ENCODE measurements around the gene CCL21.

DNA sequence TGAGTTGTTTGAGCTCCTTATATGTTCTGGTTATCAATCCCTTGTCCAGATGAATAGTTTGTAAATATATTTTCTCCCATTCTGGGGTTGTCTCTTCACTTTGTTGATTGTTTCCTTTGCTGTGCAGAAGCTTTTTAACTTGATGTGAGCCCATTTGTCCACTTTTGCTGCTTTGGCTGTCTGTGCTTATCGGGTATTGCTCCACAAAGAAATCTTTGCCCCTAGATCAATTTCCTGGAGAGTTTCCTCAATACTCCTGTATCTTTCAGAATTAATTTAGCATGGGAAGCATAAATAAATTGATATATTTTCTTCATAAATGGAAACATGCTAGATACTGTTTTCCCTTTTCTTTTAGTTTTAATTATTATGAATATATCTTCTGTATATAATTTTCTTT is 22.5 kb upstream of the CCL21 start:
- TF ChIP-seq E2F1 (CRISPR knock-in tag; IDR thresholded peaks at IDR 0.05) (no peak), SP1 (CRISPR knock-in tag; conservative IDR thresholded peaks at IDR 0.05) (no peak), FOXK1 (CRISPR knock-in tag; IDR thresholded peaks at IDR 0.05) (no peak), ERG (CRISPR knock-in tag; IDR thresholded peaks at IDR 0.05) (no peak), RORB (CRISPR knock-in tag; IDR thresholded peaks at IDR 0.05) (no peak), USF2 (CRISPR knock-in tag; IDR thresholded peaks at IDR 0.05) (no peak), ETV6 (CRISPR knock-in tag; IDR thresholded peaks at IDR 0.05) (no peak), STAT6 (CRISPR knock-in tag; conservative IDR thresholded peaks at IDR 0.05; ENCODE audit: low read depth) (no peak), JUN (CRISPR knock-in tag; IDR thresholded peaks at IDR 0.05) (no peak)
- TF ChIP-seq, protein P1, sequence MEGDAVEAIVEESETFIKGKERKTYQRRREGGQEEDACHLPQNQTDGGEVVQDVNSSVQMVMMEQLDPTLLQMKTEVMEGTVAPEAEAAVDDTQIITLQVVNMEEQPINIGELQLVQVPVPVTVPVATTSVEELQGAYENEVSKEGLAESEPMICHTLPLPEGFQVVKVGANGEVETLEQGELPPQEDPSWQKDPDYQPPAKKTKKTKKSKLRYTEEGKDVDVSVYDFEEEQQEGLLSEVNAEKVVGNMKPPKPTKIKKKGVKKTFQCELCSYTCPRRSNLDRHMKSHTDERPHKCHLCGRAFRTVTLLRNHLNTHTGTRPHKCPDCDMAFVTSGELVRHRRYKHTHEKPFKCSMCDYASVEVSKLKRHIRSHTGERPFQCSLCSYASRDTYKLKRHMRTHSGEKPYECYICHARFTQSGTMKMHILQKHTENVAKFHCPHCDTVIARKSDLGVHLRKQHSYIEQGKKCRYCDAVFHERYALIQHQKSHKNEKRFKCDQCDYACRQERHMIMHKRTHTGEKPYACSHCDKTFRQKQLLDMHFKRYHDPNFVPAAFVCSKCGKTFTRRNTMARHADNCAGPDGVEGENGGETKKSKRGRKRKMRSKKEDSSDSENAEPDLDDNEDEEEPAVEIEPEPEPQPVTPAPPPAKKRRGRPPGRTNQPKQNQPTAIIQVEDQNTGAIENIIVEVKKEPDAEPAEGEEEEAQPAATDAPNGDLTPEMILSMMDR (IDR thresholded peaks at IDR 0.05) = no peak
- TF ChIP-seq, protein P2, sequence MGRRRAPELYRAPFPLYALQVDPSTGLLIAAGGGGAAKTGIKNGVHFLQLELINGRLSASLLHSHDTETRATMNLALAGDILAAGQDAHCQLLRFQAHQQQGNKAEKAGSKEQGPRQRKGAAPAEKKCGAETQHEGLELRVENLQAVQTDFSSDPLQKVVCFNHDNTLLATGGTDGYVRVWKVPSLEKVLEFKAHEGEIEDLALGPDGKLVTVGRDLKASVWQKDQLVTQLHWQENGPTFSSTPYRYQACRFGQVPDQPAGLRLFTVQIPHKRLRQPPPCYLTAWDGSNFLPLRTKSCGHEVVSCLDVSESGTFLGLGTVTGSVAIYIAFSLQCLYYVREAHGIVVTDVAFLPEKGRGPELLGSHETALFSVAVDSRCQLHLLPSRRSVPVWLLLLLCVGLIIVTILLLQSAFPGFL (CRISPR knock-in tag; IDR thresholded peaks at IDR 0.05; ENCODE audit: borderline replicate concordance) = no peak
- TF ChIP-seq, protein P3, sequence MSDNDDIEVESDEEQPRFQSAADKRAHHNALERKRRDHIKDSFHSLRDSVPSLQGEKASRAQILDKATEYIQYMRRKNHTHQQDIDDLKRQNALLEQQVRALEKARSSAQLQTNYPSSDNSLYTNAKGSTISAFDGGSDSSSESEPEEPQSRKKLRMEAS (CRISPR knock-in tag; IDR thresholded peaks at IDR 0.05) = no peak
- TF ChIP-seq, protein P4, sequence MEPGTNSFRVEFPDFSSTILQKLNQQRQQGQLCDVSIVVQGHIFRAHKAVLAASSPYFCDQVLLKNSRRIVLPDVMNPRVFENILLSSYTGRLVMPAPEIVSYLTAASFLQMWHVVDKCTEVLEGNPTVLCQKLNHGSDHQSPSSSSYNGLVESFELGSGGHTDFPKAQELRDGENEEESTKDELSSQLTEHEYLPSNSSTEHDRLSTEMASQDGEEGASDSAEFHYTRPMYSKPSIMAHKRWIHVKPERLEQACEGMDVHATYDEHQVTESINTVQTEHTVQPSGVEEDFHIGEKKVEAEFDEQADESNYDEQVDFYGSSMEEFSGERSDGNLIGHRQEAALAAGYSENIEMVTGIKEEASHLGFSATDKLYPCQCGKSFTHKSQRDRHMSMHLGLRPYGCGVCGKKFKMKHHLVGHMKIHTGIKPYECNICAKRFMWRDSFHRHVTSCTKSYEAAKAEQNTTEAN (CRISPR knock-in tag; IDR thresholded peaks at IDR 0.05) = no peak

All from WTC11 (cell line).